Colonic mucosa (tissue), 4 donors: ENCODE data around the gene UNC5A. TPM values are rescaled to one million over a fixed set of nuclear protein-coding genes. Genes with fewer than 3 reads are reported as not detected.
A peak's percentile ranks its signal among the peaks of the same experiment; 100 is the strongest.

Experiments used
- DNase-seq: peaks from one replicate; pipeline ENCODE4 v3.0.0-alpha.2; 2020
- H3K27ac ChIP-seq: fragments of 200-600 bp; one replicate; pipeline ENCODE4 v1.8.0; 2021
- H3K27me3 ChIP-seq: fragments of 200-600 bp; one replicate; pipeline ENCODE4 v1.8.0; 2021
- H3K36me3 ChIP-seq: fragments of 200-600 bp; one replicate; pipeline ENCODE4 v1.8.0; 2021
- H3K4me1 ChIP-seq: fragments of 200-600 bp; one replicate; pipeline ENCODE4 v1.8.0; 2021; ENCODE audit warnings: mild to moderate bottlenecking
- H3K4me3 ChIP-seq: fragments of 200-600 bp; one replicate; pipeline ENCODE4 v1.8.0; 2021
- H3K9ac ChIP-seq, 2 donors: one replicate each; pipeline ENCODE4 v1.7.0; 2013; ENCODE audit warnings: control low read depth in 2 of 2, low read depth in 2 of 2, low read length in 2 of 2
- H3K9me3 ChIP-seq: fragments of 200-600 bp; one replicate; pipeline ENCODE4 v1.8.0; 2021
- CTCF ChIP-seq: fragments of 200-600 bp; IDR thresholded peaks from one replicate; pipeline ENCODE4 v1.8.0; 2022; ENCODE audit warnings: antibody characterized with exemption, mild to moderate bottlenecking
- intact Hi-C: fragments of 100-400 bp; cut with DNase I; formaldehyde crosslinking; loops from one replicate; pipeline ENCODE4 v1.14.1; 2022
- total RNA-seq, 2 donors: library from RNA; stranded (reverse); fragmentation: NEBNext Ultra II Directional in 1 of 2; extraction: Animal tissue kit (Norgen Biotek cat#: 25700) in 1 of 2; gene quantifications; one replicate each; pipeline ENCODE4 v1.2.1, GENCODE V29; 2021
- donor health status: healthy.
- donor health status: DM: no; HTN: no; CAD: no.
- donor health status: DM: no; HTN: no; CAD: no.

Gene UNC5A
- total RNA-seq, 2 donors from 2014 or later = not detected

GRCh38 chr5:176837707-176838115 is 27.4 kb downstream of the UNC5A start:
- Histone ChIP-seq H3K9ac (no peak overlapping the region), H3K36me3 (no peaks in the 10 kb centered on the region), H3K27ac (no peak overlapping the region), H3K27me3 (no peaks in the 10 kb centered on the region), H3K4me1 (no peaks in the 10 kb centered on the region), H3K9me3 (no peaks in the 10 kb centered on the region), H3K4me3 (no peak overlapping the region)
- no peak for TF ChIP-seq CTCF
- DNase-seq = peak; percentile 84
- intact Hi-C loops = no loop called here

- H3K9me3 ChIP-seq = no peaks in the 10 kb centered on the region
- no peak overlapping the region for H3K4me3 ChIP-seq
- no peak overlapping the region for H3K9ac ChIP-seq
- intact Hi-C loops = no loop called here
- DNase-seq = no peak
- H3K4me1 ChIP-seq = no peaks in the 10 kb centered on the region
- TF ChIP-seq CTCF = no peak
- no peaks in the 10 kb centered on the region for H3K36me3 ChIP-seq
- H3K27me3 ChIP-seq = no peaks in the 10 kb centered on the region
- no peak overlapping the region for H3K27ac ChIP-seq
Observed at GRCh38 chr5:176843673-176844072, 33.3 kb downstream of the UNC5A start.

- H3K27me3 ChIP-seq = no peaks in the 10 kb centered on the region
- TF ChIP-seq CTCF = no peak
- intact Hi-C loops = no loop called here
Observed at GRCh38 chr5:176844281-176844680, 33.9 kb downstream of the UNC5A start.

GRCh38 chr5:176844706-176845391 is 34.5 kb downstream of the UNC5A start:
- H3K27me3 ChIP-seq = no peaks in the 10 kb centered on the region
- no peak overlapping the region for H3K4me3 ChIP-seq
- H3K9ac ChIP-seq = no peak overlapping the region
- intact Hi-C loops = no loop called here
- no peak for TF ChIP-seq CTCF
- no peaks in the 10 kb centered on the region for H3K36me3 ChIP-seq
- no peak overlapping the region for H3K27ac ChIP-seq
- H3K9me3 ChIP-seq = no peaks in the 10 kb centered on the region
- DNase-seq = no peak
- H3K4me1 ChIP-seq = no peaks in the 10 kb centered on the region

More at GRCh38 chr5:176844281-176844680, 33.9 kb downstream of the UNC5A start:
- Histone ChIP-seq H3K36me3 (no peaks in the 10 kb centered on the region), H3K9ac (no peak overlapping the region), H3K4me3 (no peak overlapping the region), H3K4me1 (no peaks in the 10 kb centered on the region), H3K27ac (no peak overlapping the region), H3K9me3 (no peaks in the 10 kb centered on the region)
- no peak for DNase-seq

- no peak overlapping the region for H3K4me3 ChIP-seq
- no peak overlapping the region for H3K27ac ChIP-seq
- H3K9ac ChIP-seq = no peak overlapping the region
- TF ChIP-seq CTCF = no peak
- no peaks in the 10 kb centered on the region for H3K27me3 ChIP-seq
- no peaks in the 10 kb centered on the region for H3K9me3 ChIP-seq
- DNase-seq = no peak
- no peaks in the 10 kb centered on the region for H3K36me3 ChIP-seq
- intact Hi-C loops = no loop called here
- H3K4me1 ChIP-seq = no peaks in the 10 kb centered on the region
Observed at GRCh38 chr5:176845392-176845713, 35.0 kb downstream of the UNC5A start.
